ENCODE measurements around the gene ARL5B.
A peak's percentile ranks its signal among the peaks of the same experiment; 100 is the strongest.
"Not testable (repeated sequence)": the region's sequence is repeated elsewhere in the genome, so short reads cannot be mapped to it uniquely, and the experiment has no call there.

ARL5B gene, protein sequence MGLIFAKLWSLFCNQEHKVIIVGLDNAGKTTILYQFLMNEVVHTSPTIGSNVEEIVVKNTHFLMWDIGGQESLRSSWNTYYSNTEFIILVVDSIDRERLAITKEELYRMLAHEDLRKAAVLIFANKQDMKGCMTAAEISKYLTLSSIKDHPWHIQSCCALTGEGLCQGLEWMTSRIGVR

DNA sequence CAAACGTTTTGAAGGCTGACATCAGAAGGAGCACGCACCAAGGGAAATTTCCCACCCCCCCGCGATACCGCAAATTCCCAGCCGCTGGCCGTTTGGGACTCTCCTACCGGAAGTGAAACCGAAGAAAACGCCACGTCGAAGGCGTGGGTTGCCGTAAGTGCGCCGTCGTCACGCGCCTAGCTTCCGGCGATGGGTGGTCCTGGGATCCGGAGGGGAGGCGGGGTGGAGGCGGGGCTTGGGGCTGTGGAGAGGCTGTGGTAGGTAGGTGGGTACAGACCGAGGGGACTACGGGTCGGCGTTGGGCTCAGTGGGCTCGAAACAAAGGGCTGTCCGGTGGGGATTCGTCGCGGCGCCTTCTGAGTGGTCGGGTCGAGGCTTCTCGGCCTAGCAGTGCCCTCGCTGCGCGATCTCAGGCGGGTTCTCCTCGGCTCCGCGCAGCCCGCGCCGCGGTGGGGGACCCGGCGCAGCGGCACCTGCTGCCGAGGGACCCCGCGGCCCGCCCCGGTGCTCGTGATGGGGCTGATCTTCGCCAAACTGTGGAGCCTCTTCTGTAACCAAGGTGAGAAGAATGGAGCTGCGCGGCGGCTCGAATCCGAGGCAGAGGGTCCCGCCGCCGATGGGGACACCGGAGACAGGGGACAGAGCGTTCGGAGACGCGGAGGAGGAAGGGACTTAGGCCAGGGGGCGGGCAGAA lies at the start of gene ARL5B:
TSS of gene ARL5B (plus strand) at position 307 of the 694 bp plus-strand sequence. CDS start at position 514, 207 bp downstream.
- DNase-seq (ENCODE audit: low read depth, low spot score) = peak; percentile 97

DNA sequence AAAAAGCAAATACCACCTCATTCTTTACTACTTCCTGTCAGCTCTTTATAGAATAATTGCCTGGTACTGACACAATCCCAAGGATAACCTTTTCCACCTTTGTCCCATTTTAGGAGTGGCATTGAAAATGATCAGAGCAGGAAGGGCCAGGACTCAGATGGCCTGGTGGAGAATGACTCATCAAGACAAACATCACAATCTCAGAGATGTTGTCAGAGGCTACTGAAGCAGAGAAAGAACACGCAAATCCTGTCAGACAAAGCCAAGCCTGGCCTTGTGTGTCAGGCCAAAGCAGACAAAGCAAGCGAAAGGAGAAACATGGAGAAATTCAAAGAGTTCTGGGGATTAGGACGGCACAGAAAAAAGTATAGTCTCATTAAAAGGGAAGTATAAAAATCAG lies 48.7 kb upstream of the ARL5B start:
- DNase-seq (ENCODE audit: low read depth, low spot score) = peak; percentile 44

DNA sequence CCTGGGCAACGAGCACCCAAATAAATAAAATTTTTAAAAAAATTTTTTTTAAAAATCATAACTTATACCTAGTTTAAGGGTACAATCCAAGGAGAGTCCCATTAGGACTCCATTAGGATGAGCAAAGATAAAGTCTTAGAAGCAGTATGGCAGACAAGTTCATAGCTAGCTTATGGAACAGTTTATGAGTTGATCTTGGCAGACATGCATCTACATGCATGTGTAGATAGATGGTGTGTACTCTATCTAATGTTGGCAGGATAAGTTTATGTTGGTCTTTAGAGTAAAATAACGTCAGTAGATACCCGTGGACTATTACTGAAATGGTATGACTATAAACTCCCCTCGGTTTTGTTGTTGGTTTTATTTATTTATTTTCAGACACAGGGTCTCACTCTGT lies 48.1 kb upstream of the ARL5B start:
- DNase-seq (ENCODE audit: low read depth, low spot score) = no peak

DNA sequence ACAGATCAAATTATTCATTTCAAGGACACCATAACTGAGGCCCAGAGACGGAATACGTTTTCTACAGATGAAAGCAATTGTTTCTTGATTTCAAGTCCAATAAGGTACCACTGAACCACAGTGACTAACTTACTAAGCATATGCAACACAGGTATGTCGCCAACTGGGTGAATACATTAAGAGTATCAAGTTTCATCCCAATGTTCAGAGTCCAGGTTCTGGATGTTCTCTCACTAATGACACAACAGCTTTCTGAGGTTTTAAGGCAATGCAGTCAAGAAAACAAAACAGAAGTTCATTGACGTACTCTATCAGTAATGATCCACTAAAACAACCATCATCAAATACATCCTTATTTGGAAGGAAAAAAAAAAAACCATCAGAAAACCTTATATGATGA lies 43.6 kb upstream of the ARL5B start:
- DNase-seq (ENCODE audit: low read depth, low spot score) = no peak

DNA sequence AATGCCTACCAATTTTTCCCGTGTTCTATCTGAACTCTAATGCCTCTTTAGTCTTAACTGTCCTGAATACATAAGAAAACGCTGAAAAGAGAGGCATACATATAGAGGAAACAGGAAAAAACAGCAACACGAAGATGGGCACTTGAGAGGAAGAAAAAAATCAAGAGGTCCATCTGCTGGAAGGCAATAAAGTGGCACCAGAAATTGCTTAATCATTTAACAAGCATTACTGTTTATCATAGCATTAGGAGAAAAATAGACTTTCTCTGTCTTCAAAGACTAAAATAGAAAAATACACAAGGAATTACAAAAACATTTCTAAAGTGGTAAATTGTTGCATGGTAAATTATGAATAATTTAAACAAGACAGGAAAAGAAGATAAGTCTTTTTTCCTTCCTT lies 42.9 kb upstream of the ARL5B start:
- no peak for DNase-seq (ENCODE audit: low read depth, low spot score)

DNA sequence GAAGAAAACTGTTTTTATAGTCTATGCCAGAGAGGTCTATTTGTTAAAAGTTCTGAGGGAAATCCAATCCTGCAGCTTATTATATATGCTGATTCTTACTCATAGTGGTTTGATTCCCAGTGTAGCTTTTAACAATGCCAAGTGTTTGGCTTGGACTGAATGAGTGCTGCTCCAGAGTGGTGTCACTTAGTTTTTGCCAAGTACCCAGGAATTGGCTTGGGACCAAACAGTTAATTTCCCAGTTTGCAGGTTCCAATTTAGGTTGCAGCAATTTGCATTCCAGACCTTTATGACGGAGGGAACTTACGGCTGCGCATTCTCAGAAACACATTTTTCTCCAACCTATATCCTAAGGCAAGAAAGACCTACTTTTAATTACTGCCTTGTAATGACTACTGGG lies 40.2 kb upstream of the ARL5B start:
- peak; percentile 19 for DNase-seq (ENCODE audit: low read depth, low spot score)

DNA sequence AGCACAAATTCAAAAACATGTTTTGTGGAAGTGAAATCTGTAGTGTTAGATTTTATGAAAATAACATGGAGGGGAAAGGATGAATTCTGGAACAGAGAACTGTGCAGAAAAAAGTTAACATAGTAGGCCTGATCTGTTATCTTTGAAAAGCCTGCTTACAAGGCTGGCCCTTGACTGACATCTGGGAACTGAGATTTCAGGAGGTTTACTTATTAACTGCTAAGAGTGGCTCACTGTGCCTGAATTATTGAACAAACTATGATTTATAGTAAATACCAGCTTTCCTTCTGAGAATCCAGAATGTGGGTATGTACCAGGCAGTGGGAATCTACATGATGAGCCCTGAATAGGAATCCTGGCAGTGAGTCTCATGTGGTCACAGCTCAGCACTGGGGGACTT lies 38.4 kb upstream of the ARL5B start:
- no peak for DNase-seq (ENCODE audit: low read depth, low spot score)

DNA sequence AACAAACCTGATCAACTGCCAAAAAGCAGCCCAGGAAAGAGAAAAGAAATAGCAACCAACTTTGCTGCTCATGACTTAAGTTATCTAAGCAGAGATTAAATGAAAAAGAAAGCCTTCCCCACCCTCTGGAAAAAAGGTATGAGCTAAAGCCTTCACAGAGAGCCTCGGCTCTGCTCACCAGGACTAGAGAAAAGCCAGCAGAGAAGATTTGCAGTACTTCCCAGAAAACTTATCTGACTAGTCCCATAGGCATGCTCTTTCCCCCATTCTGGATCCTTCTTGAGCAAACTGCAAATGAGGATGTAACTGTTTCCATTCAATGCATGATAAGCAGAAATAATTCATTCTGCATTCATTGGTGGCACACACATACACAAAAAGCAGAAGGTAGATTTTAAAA lies 35.6 kb upstream of the ARL5B start:
- peak; percentile 27 for DNase-seq (ENCODE audit: low read depth, low spot score)

DNA sequence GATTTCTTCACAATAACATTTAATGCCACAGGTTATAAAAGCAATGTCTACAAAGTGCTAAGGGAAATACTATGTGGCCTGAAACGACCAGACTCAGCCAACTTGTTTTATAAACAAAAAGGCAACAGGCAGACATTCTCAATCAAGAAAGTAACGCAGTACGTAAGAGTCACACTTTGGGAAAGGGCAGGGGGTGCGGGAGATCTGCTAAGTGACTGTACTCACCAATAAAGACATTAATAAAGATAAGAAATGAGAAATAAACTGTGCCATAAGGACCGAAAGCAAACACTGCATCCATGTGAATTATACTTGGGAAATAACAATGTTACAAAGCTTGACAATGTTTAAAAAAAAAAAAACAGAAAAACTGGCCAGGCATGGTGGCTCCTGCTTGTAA lies 33.3 kb upstream of the ARL5B start:
- DNase-seq (ENCODE audit: low read depth, low spot score) = no peak

DNA sequence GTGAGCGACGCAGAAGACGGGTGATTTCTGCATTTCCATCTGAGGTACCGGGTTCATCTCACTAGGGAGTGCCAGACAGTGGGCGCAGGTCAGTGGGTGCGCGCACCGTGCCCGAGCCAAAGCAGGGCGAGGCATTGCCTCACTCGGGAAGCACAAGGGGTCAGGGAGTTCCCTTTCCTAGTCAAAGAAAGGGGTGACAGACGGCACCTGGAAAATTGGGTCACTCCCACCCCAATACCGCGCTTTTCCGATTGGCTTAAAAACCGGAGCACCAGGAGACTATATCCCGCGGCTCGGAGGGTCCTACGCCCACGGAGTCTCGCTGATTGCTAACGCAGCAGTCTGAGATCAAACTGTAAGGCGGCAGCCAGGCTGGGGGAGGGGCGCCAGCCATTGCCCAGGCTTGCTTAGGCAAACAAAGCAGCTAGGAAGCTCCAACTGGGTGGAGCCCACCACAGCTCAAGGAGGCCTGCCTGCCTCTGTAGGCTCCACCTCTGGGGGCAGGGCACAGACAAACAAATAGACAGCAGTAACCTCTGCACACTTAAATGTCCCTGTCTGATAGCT lies 31.7 kb upstream of the ARL5B start:
- peak; percentile 90 for DNase-seq (ENCODE audit: low read depth, low spot score)

DNA sequence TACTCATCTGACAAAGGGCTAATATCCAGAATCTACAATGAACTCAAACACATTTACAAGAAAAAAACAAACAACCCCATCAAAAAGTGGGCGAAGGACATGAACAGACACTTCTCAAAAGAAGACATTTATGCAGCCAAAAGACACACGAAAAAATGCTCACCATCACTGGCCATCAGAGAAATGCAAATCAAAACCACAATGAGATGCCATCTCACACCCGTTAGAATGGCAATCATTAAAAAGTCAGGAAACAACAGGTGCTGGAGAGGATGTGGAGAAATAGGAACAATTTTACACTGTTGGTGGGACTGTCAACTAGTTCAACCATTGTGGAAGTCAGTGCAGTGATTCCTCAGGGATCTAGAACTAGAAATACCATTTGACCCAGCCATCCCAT lies 26.7 kb upstream of the ARL5B start:
- DNase-seq (ENCODE audit: low read depth, low spot score) = not testable (repeated sequence)

DNA sequence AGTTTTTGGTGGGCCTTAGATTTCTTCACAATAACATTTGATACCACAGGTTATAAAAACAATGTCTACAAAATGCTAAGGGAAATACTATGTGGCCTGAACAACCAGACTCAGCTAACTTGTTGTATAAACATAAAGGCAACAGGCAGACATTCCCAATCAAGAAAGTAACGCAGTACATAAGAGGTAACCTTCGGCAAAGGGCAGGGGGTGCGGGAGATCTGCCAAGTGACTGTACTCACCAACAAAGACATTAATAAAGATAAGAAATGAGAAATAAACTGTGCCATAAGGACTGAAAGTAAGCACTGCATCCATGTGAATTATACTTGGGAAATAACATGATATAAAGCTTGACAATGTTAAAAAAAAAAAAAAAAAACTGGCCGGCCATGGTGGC lies 23.2 kb upstream of the ARL5B start:
- no peak for DNase-seq (ENCODE audit: low read depth, low spot score)

DNA sequence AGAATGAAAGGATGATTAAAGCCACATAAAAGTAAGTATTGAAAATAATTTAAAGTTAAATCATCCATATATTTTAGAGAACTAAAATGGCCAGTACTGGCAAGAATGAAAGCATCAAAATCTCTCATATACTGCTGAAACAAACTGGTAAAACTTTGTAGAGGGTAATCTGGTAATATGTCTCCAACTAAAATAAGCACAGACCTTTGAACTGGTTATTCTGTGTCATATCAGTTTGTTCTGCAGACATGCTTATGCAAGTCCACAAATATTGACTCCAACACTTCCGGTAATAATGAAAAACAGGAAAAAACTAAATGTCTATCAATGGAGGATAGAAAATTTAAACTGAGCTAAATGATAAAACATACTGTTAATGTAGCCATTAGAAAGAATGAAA lies 21.8 kb upstream of the ARL5B start:
- DNase-seq (ENCODE audit: low read depth, low spot score) = not testable (repeated sequence)

DNA sequence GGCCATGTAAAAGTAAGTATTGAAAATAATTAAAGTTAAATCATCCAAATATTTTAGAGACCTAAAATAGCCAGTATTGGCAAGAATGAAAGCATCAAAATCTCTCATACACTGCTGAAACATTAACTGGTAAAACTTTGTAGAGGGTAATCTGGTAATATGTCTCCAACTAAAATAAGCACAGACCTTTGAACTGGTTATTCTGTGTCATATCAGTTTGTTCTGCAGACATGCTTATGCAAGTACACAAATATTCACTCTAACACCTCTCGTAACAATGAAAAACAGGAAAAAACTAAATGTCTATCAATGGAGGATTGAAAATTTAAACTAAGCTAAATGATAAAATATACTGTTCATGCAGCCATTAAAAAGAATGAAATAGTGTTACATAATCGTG lies 19.5 kb upstream of the ARL5B start:
- not testable (repeated sequence) for DNase-seq (ENCODE audit: low read depth, low spot score)

DNA sequence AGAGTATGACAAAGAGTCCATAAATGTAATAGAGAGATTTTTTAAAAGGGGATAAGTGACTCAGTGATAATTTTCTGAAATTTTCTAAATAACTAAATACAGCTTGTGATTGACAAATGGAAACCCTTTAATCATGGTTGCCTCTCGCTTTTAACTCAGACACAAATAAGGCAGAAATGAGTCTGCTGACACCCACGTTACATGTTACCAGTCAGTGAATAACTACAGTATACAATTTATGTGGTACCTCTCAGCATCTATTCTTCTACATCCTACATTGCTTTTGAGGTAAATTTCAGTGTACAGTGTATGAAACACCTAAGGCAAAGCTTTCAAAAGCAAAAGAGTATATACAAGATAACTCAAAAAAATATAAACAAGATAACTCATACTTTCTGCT lies 12.1 kb upstream of the ARL5B start:
- DNase-seq (ENCODE audit: low read depth, low spot score) = no peak

DNA sequence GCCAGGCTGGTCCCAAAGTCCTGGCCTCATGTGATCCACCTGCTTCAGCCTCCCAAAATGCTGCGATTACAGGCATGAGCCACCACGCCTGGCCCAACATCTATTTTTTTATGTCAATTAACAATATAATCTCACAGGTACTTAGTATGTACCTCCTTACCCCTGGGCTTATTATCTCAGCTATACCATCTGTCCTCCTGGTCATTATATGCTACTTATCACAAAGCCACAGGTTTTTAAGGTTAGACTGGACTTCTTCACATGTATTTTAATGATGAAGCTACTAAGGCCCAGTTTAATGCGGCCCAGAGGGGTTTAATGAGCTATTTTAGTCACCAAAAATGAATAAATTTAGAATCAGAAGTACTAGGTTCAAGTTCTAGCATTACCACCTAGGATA lies 11.3 kb upstream of the ARL5B start:
- no peak for DNase-seq (ENCODE audit: low read depth, low spot score)

DNA sequence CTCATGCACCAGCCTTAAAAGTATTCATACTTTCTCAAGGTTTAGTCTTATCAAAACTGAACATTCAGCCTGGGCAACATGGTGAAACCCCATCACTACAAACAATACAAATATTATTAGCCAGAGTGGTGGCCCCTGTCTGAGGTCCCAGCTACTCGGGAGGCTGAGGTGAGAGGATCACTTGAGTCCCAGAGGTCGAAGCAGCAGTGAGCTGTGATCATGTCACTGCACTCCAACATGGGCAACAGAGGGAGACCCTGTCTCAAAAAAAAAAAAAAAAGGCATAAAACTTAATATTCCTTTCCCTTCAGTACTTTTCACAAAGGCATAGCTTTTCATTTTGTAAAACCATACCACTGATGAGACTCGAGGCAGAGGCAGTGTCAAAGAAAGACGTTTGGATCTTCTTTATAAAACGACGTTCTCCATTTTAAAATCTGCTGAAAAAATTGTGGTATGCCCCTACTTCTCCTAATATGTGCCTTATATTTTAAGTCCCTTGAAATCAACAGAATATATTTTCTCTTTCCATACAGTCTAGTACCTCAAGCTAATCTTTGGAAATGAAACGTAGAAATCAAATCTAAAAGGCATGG lies 9.8 kb upstream of the ARL5B start:
- no peak for DNase-seq (ENCODE audit: low read depth, low spot score)

DNA sequence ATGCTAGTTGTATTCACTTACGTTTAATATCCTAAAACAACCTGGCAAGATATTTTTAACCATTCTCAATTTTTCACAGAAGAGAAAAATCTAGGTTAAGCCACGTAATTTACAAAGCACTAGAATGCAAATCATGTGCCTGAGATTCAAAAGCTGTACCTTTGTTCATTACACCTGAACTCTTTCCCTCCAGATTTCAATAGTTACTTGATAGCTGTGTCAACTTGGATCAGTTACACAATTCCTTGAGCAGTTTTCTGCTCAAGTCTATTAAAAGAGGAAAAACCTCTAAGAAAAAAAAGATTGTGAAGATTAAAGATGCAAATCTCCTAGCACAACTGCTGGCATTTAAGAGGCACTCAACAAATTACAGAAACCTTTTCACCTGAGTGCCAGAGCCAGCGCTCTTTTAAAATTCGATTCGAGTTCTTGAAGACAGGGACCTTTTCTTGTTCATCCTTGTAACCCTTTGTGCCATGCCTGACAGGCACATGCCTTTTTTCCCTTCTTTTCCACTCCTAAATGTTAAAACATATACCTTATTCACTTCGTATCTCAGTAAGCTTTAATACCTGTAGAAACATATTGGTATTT lies 8.7 kb upstream of the ARL5B start:
- DNase-seq (ENCODE audit: low read depth, low spot score) = no peak

DNA sequence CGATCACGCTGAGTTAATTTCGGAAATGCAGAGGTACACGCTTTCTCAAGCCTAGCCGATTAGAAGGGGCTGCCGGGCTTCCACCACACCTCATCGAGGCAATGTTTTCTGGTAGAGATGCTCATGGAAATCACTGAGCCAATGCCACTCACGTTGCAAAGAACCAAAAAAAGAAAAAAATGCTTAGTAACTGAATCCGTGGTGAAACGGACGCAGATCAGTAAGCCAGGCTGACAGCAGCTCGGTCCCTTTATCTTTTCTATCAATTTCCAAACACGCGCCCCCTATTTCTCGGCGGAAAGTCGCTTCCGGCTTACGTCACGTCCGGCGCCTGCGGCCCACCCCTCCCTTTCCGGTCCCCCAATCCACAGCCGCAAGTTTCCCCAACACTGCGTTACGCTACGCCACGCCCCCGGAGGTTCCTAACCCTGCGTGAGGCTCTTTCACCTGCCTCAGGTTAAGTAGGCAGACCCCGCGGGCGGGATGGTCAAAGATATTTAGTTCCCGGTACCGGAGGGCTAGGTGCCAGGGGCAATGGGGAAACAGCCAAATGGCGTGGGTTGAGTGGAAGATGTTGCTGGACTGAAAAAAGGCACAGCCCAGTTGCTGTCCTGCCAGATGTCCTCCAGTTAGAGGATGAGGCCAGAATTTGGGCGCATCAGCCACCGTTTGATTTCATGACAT lies 7.8 kb upstream of the ARL5B start, which contains the start of gene NSUN6:
TSS of gene NSUN6 (minus strand) at position 264 of the 684 bp plus-strand sequence. CDS start 384 bp downstream, outside the sequence.
- peak; percentile 95 for DNase-seq (ENCODE audit: low read depth, low spot score)

DNA sequence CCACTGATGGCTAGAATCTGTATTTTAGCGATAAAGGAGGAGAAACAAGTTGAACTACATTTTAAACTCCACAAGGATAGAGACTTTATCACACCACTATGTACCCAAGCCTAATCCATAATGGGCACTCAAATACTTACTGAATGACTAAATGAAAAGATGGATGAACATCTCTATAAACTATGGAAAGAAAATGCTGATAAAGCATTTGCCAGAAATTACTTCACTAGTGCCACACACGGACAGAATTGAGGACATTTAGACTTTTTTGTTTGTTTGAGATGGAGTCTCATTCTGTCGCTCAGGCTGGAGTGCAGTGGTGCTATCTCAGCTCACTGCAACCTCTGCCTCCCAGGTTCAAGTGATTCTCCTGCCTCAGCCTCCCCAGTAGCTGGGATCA lies 6.1 kb upstream of the ARL5B start:
- DNase-seq (ENCODE audit: low read depth, low spot score) = no peak

DNA sequence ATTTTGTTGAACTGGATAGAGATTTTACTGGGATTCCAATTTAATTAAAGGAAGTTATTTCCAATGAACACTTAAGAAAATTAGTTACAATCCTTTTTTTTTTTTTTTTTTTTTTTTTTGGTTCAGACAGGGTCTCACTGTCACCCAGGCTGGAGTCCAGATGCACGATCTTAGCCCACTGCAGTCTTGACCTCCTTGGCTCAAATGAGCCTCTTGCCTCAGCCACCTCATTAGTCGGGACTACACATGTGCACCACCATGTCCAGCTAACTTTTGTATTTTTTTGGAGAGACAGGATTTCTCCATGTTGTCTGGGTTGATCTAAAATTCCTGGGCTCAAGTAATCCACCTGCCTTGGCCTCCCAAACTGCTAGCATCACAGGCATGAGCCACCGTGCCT lies 2.5 kb upstream of the ARL5B start:
- no peak for DNase-seq (ENCODE audit: low read depth, low spot score)
